ENCODE measurements around the gene TMEM255B.
A peak's percentile ranks its signal among the peaks of the same experiment; 100 is the strongest.

The TMEM255B gene

GRCh38 chr13:113864273-113864890 lies 105.4 kb downstream of the TMEM255B start:
- DNase-seq: peak; percentile 24 to 67 (median 41)

- no peak for DNase-seq
Observed at GRCh38 chr13:113865427-113865826, 106.4 kb downstream of the TMEM255B start.

Measured in NCI-H1417 (cell line).